22Rv1 (cell line): Measurements from ENCODE around the gene IFNA4.
"Not testable (repeated sequence)": the region's sequence is repeated elsewhere in the genome, so short reads cannot be mapped to it uniquely, and the experiment has no call there.

Source experiments
- H3K27ac ChIP-seq: fragments of 450-650 bp; 2 replicates; pipeline ENCODE4 v1.5.1; 2017
- CTCF ChIP-seq: fragments of 450-650 bp; IDR thresholded peaks from 2 replicates; pipeline ENCODE4 v1.5.1; 2017; ENCODE audit warnings: mild to moderate bottlenecking
- ZFX ChIP-seq: fragments of 450-650 bp; IDR thresholded peaks from 2 replicates; pipeline ENCODE4 v1.6.1; 2017; ENCODE audit warnings: antibody characterized with exemption, borderline replicate concordance

Gene IFNA4

GRCh38 chr9:21171351-21171750 lies 16.0 kb downstream of the IFNA4 start:
- H3K27ac ChIP-seq: no peak overlapping the region
- no peak for TF ChIP-seq ZFX
- no peak for TF ChIP-seq CTCF

DNA sequence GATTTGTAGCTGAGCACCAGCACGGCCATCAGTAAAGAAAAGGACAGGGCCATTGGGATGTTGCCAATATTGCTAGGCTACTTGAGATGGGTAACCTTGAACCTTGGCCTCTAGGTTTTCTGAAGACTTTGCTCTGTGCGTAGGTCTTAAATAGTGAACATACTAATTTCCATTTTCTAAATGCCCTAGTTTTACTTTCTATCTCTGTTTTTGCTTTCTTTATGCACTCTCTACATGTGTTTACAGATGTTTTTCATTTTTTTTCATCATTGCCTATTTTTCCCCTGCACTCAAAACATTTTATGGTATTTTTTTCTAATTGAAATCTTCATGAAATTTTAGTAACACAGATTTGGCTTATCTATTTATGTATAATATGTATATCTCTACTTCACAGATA lies 20.8 kb downstream of the IFNA4 start, which contains the start of gene IFNA21:
IFNA21 (minus strand) TSS at position 101 of the 400 bp plus-strand sequence; CDS start at position 53, 48 bp downstream.
- H3K27ac ChIP-seq: not testable (repeated sequence)

DNA sequence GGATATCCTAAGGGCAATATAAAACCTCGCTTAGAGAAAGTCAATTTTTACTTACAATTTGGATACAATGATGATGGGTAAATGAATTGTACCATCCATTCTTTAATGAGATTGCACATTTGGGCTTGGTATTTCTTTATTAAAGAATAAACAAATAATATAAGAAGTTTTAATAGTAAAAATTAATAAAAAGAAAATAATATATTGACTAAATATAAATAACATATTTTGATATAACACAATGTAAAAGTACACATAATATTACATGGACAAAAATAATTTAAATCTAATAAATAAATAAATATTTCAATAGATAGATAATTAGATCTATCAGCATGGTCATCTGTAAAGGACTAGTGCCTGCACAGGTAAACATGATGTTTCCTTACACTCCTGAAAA lies 21.9 kb downstream of the IFNA4 start:
- no peak overlapping the region for H3K27ac ChIP-seq
- TF ChIP-seq CTCF: no peak
- TF ChIP-seq ZFX: no peak

DNA sequence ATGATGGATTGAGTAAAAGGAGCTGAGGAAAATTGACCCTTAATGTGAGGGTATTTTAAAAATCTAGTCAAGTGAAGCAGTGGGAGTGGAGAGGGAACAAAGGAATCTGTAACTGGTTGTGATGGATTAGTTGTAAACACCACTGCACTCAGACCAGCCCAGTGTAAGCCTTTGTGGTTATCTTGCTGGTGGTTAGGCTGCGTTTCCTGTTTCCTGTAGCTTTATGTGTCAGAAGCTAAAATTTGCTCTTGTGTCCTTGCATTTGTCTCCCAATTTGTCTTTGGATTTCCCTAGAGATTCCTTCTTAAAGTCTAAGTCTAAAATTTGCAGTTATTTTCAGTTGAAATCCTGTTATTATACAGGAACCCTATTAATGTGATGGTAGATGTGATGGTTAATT lies 27.2 kb downstream of the IFNA4 start:
- H3K27ac ChIP-seq: no peak overlapping the region
- TF ChIP-seq CTCF (no peak), ZFX (no peak)

DNA sequence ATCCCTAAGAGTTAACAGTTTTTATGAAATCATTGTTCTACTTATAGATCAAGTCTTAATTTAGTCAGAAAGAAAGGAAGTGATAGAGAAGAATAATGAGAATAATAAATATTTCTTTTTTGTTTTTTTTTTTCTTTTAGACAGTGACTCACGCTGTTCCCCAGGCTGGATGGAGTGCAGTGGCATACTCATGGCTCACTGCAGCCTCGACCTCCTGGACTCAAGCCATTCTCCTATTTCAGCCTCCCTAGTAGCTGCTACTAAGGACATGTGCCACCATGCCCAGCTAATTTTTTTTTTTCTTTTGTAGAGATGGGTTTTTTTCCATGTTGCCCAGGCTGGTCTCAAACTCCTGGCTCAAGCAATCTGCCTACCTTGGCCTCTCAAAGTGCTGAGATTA lies 31.9 kb downstream of the IFNA4 start:
- TF ChIP-seq CTCF (no peak), ZFX (no peak)
- no peak overlapping the region for H3K27ac ChIP-seq

GRCh38 chr9:21154018-21154608 lies 33.3 kb downstream of the IFNA4 start:
- no peak for TF ChIP-seq ZFX
- peak; percentile 57 for TF ChIP-seq CTCF
- H3K27ac ChIP-seq: no peak overlapping the region

GRCh38 chr9:21153336-21154017 lies 33.9 kb downstream of the IFNA4 start:
- TF ChIP-seq CTCF (no peak), ZFX (no peak)
- H3K27ac ChIP-seq: no peak overlapping the region

DNA sequence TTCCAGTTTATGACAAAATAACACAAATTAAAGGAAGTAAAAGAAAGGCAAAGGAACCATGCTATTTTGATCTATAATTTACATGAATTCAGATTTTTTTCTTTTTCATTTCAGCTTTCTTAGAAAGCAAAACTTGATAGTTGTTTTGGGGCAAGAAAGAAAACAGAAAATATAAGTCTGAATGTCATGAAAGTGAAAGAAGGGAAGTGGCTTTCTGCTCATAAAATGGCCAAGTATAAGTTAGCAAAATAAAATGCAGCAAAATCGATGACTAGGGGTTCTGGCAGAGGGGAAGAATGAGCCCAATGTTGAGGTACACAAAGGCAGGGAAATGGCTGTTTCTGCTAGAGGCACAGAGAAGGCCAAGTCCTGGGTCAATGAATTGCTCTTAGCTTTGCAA lies 42.8 kb downstream of the IFNA4 start:
- no peak overlapping the region for H3K27ac ChIP-seq
- TF ChIP-seq ZFX: no peak
- no peak for TF ChIP-seq CTCF
